Ovary (tissue), 9 donors: Measurements from ENCODE around the gene SDK1. TPM values are rescaled to one million over a fixed set of nuclear protein-coding genes. Genes with fewer than 3 reads are reported as not detected.
A peak's percentile ranks its signal among the peaks of the same experiment; 100 is the strongest.

Source experiments
- DNase-seq, 5 donors: peaks; one replicate each; pipeline ENCODE4 v3.0.0-alpha.2; 2019 to 2020
- H3K27ac ChIP-seq, 2 donors: fragments of 200-600 bp; one replicate each; pipeline versions ENCODE4 v1.5.1 to v1.8.0; 2019 to 2022
- H3K27me3 ChIP-seq: fragments of 200-600 bp; one replicate; pipeline ENCODE4 v1.8.0; 2022
- H3K36me3 ChIP-seq: fragments of 200-600 bp; sonication (generic); one replicate; pipeline ENCODE4 v1.5.1; 2019
- H3K4me1 ChIP-seq: one replicate; pipeline ENCODE4 v1.8.1; 2013; ENCODE audit warnings: mild to moderate bottlenecking, moderate library complexity; ENCODE audit not compliant: insufficient read depth
- H3K4me3 ChIP-seq: fragments of 200-600 bp; sonication (generic); one replicate; pipeline ENCODE4 v1.5.1; 2017
- H3K9me3 ChIP-seq, 2 donors: fragments of 200-600 bp in 1 of 2; sonication (generic) in 1 of 2; one replicate each; pipeline versions ENCODE4 v1.5.1 to v1.8.1; 2013 to 2019; ENCODE audit warnings: mild to moderate bottlenecking in 1 of 2, moderate library complexity in 1 of 2
- EP300 ChIP-seq: sonication (generic); formaldehyde crosslinking; IDR thresholded peaks from one replicate; pipeline ENCODE4 v1.6.1; 2017; ENCODE audit warnings: antibody characterized with exemption
- POLR2A ChIP-seq: fragments of 450-650 bp; IDR thresholded peaks from one replicate; pipeline ENCODE4 v1.6.1; 2017; ENCODE audit warnings: antibody characterized with exemption, mild to moderate bottlenecking, moderate library complexity
- WGBS, 3 donors: extraction: QIAGEN DNeasy Blood & Tissue Kit in 1 of 3; methylation state at CpG; one replicate each; pipeline versions ENCODE4 v1.1.5 to v1.1.7; 2013 to 2017; 5-methylcytosine and 5-hydroxymethylcytosine counted together
- intact Hi-C, 4 donors: fragments of 100-400 bp; cut with DNase I; formaldehyde crosslinking; loops; one replicate each; pipeline versions ENCODE4 v1.11.0 to v1.15.1; 2022 to 2023
- polyA plus RNA-seq, 2 donors: library from polyadenylated mRNA; stranded (reverse); fragments of 200-250 nt in 1 of 2; fragments of 350-450 nt in 1 of 2; fragmentation: Illumina TruSeq in 1 of 2; extraction: RNeasy Lipid Tissue Mini Kit (QIAGEN cat#74804) in 1 of 2; gene quantifications; one replicate each; pipeline ENCODE4 v1.2.3, GENCODE V29; 2013 to 2014
- total RNA-seq, 7 donors: library from RNA; depleted of rRNA in 2 of 7; stranded (reverse); fragments of >200 nt in 2 of 7; fragmentation: NEBNext Ultra II Directional in 3 of 7; extraction: Animal tissue kit (Norgen Biotek cat#: 25700) in 3 of 7; gene quantifications; one replicate each; pipeline versions ENCODE4 v1.1.0 to v1.2.4, GENCODE V29; 2016 to 2023
- TF ChIP-seq, protein P1 (sequence below), 3 donors: fragments of 450-650 bp in 2 of 3; fragments of 200-600 bp in 1 of 3; IDR thresholded peaks; one replicate each; pipeline versions ENCODE4 v1.5.1 to v1.8.0; 2016 to 2022; ENCODE audit warnings: antibody characterized with exemption in 3 of 3, mild to moderate bottlenecking in 1 of 3
- donor health status: DM: no; HTN: no; CAD: no; lungs with moderate emphysema.
- donor health status: DM: no; HTN: no; CAD: no.
- donor health status: Bipolar disorder and iron deficiency.
- donor health status: DM: yes; HTN: yes; CAD: no.
- donor health status: DM: no; HTN: no; CAD: no.
- donor health status: DM: yes; HTN: yes; CAD: no.

SDK1 gene
- total and polyA plus RNA-seq, 9 donors = 1.2 to 13.3 (median 4.4) TPM

DNA sequence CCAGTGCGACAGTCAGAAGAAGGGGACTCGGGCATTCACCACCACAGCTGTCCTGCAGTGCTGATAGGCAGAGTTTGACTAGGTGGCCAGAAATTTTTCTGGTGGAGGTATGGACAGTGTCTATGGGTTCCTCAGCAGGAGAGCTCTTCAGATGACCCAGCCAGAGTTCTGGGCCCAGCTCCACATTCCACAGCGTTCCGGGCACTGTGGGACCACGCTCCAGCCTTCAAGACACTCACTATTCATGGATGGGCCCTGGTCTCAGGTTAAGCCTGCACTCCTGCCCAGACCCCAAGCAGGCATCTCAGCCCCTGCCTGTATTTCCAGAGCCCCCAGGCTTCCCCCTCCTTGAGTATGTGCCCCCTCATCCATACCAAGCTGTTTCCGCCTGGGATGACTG is 884.1 kb downstream of the SDK1 start:
- H3K4me1 ChIP-seq = peaks cover 4% of the 10 kb centered on the region
- no peak for DNase-seq
- no peaks in the 10 kb centered on the region for H3K36me3 ChIP-seq
- WGBS, 3 donors = 88 to 90% (median 90%) methylated on average over 6 of the region's 6 CpGs
- no peak overlapping the region for H3K4me3 ChIP-seq
- no peaks in the 10 kb centered on the region for H3K27me3 ChIP-seq
- no peaks in the 10 kb centered on the region for H3K9me3 ChIP-seq
- intact Hi-C loops = loop anchor here in 1 of 4 donors (5.0 kb wide), 1 partner anchor 103 kb away; no protein-coding TSS in a partner anchor
- H3K27ac ChIP-seq = peak overlapping the region in 1 of 2 donors; percentile 60
- TF ChIP-seq POLR2A (no peak), EP300 (no peak)
- TF ChIP-seq, protein P1, sequence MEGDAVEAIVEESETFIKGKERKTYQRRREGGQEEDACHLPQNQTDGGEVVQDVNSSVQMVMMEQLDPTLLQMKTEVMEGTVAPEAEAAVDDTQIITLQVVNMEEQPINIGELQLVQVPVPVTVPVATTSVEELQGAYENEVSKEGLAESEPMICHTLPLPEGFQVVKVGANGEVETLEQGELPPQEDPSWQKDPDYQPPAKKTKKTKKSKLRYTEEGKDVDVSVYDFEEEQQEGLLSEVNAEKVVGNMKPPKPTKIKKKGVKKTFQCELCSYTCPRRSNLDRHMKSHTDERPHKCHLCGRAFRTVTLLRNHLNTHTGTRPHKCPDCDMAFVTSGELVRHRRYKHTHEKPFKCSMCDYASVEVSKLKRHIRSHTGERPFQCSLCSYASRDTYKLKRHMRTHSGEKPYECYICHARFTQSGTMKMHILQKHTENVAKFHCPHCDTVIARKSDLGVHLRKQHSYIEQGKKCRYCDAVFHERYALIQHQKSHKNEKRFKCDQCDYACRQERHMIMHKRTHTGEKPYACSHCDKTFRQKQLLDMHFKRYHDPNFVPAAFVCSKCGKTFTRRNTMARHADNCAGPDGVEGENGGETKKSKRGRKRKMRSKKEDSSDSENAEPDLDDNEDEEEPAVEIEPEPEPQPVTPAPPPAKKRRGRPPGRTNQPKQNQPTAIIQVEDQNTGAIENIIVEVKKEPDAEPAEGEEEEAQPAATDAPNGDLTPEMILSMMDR (IDR thresholded peaks at IDR 0.05) = no peak

DNA sequence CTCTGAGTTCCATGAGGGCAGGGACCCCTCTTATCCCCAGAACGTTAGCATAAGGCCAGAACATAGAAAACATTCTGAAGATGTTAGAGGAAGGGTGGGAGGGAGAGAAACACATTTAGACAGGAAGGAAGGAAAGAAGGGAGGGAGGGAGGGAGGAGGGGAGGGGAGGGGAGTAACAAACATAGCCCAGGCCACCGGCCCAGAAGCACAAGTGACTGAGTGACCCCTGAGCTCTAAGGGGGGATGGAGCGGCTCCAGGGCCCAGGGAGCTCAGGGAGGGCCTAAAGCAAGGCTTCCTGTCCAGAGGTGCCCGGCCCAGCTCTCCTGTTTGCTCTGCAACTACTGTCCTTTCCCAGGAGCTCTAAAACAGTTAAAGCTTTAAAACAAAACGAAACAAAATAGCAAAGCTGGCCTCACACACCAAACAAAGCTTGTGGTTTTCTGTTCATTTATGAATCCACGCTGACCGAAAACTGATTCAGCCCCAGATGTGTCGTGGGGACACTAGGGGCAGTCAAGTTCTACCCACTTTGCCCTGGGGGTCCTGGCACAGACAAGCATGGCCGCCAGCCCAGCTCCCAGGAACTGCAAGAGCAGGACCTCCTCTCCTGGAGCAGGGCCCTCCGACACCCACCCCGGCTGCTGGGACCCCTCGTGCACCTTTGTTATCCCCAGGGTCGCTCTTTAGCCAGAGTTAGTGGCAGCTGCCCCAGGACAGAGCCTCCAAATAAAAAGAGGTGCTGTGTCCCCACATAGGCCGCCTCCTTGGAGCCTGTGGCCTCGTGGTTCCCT is 884.9 kb downstream of the SDK1 start:
- no peaks in the 10 kb centered on the region for H3K36me3 ChIP-seq
- no peak overlapping the region for H3K4me3 ChIP-seq
- intact Hi-C loops = loop anchor here in 1 of 4 donors (5.0 kb wide), 1 partner anchor 104 kb away; no protein-coding TSS in a partner anchor
- DNase-seq = peak in 2 of 5 donors; percentile 42 to 59
- WGBS, 3 donors = 45 to 51% (median 46%) methylated on average over 15 of the region's 15 CpGs
- H3K27me3 ChIP-seq = no peaks in the 10 kb centered on the region
- TF ChIP-seq POLR2A = no peak
- TF ChIP-seq, protein P1 (IDR thresholded peaks at IDR 0.05) = no peak
- TF ChIP-seq EP300 = no peak
- no peaks in the 10 kb centered on the region for H3K9me3 ChIP-seq
- peaks cover 4% of the 10 kb centered on the region for H3K4me1 ChIP-seq
- peak overlapping the region in 1 of 2 donors; percentile 60 for H3K27ac ChIP-seq

DNA sequence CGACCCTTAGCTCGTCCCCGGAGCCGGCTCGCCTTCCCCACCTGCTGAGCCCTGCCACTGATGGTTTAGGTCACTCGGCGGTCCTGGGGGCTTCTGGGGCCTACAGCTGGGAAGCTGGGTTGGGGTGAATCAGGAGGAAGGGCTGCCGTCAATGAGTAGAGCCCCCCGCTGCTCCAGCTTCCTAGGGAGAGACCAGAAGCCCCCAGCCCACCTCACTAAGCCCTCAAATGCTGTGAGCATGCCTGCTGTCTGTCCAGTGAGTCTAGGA is 885.4 kb downstream of the SDK1 start:
- Histone ChIP-seq H3K4me1 (peaks cover 4% of the 10 kb centered on the region), H3K4me3 (no peak overlapping the region), H3K9me3 (no peaks in the 10 kb centered on the region), H3K36me3 (no peaks in the 10 kb centered on the region), H3K27me3 (no peaks in the 10 kb centered on the region), H3K27ac (peak overlapping the region in 1 of 2 donors; percentile 60)
- TF ChIP-seq EP300 = no peak
- TF ChIP-seq POLR2A = no peak
- TF ChIP-seq, protein P1 (IDR thresholded peaks at IDR 0.05) = no peak
- no peak for DNase-seq
- intact Hi-C loops = loop anchor here in 1 of 4 donors (5.0 kb wide), 1 partner anchor 104 kb away; no protein-coding TSS in a partner anchor
- 91 to 97% (median 94%) methylated on average over 9 of the region's 9 CpGs for WGBS, 3 donors

GRCh38 chr7:4188651-4189050 is 887.6 kb downstream of the SDK1 start:
- WGBS, 3 donors = 31 to 42% (median 41%) methylated on average over 3 of the region's 3 CpGs
- Histone ChIP-seq H3K9me3 (no peaks in the 10 kb centered on the region), H3K4me3 (no peak overlapping the region), H3K4me1 (peaks cover 4% of the 10 kb centered on the region), H3K27ac (no peak overlapping the region), H3K27me3 (no peaks in the 10 kb centered on the region), H3K36me3 (no peaks in the 10 kb centered on the region)
- intact Hi-C loops = loop anchor here in 1 of 4 donors (5.0 kb wide), 1 partner anchor 106 kb away; no protein-coding TSS in a partner anchor
- TF ChIP-seq, protein P1 (IDR thresholded peaks at IDR 0.05) = no peak
- TF ChIP-seq EP300 (no peak), POLR2A (no peak)
- no peak for DNase-seq
